Measurements from ENCODE around the gene BEGAIN. TPM values are rescaled to one million over a fixed set of nuclear protein-coding genes. Genes with fewer than 3 reads are reported as not detected.

Gene BEGAIN
- total RNA-seq, 2 donors from 2014 or later: 0.91 to 1.3 TPM

GRCh38 chr14:100577321-100577985 is 9.8 kb downstream of the BEGAIN start:
- Mint-ChIP-seq H3K36me3 (ENCODE audit: low read depth) (no peaks in the 10 kb centered on the region), H3K4me3 (no peak overlapping the region)
- WGBS, 2 experiments (ENCODE audit: insufficient coverage in 1 of 2, insufficient read length in 1 of 2): 91 to 92% methylated on average over 5 to 23 of the region's 23 CpGs

GRCh38 chr14:100576091-100577085 is 10.8 kb downstream of the BEGAIN start:
- H3K4me1 Mint-ChIP-seq: peaks cover 3% of the 10 kb centered on the region
- H3K27ac ChIP-seq (ENCODE audit: low read depth, low read length): no peak overlapping the region
- H3K4me1 ChIP-seq (ENCODE audit: control insufficient read depth, insufficient read depth, low read length): no peaks in the 10 kb centered on the region
- H3K4me3 Mint-ChIP-seq: no peak overlapping the region
- no peak for TF ChIP-seq CTCF (conservative IDR thresholded peaks at IDR 0.05)
- peaks cover 16% of the 10 kb centered on the region for H3K27me3 Mint-ChIP-seq (ENCODE audit: insufficient read depth)
- no peaks in the 10 kb centered on the region for H3K36me3 Mint-ChIP-seq (ENCODE audit: low read depth)
- DNase-seq: peak; percentile 20
- H3K9ac ChIP-seq (ENCODE audit: extremely low read depth, low read length, poor library complexity, severe bottlenecking): no peak overlapping the region
- no peak overlapping the region for H3K4me3 ChIP-seq (ENCODE audit: low read length)
- H3K36me3 ChIP-seq (ENCODE audit: control insufficient read depth, insufficient read depth, low read length): no peaks in the 10 kb centered on the region
- peaks cover 4% of the 10 kb centered on the region for H3K27me3 ChIP-seq (ENCODE audit: control insufficient read depth, insufficient read depth, low read length, poor library complexity, severe bottlenecking)
- 94 to 99% methylated on average over 14 to 26 of the region's 26 CpGs for WGBS, 2 experiments (ENCODE audit: insufficient coverage in 1 of 2, insufficient read length in 1 of 2)
- no peak overlapping the region for H3K27ac Mint-ChIP-seq
- no peaks in the 10 kb centered on the region for H3K9me3 ChIP-seq (ENCODE audit: control insufficient read depth, low read length)
- H3K9me3 Mint-ChIP-seq: no peaks in the 10 kb centered on the region

More at GRCh38 chr14:100577321-100577985, 9.8 kb downstream of the BEGAIN start:
- H3K27me3 Mint-ChIP-seq (ENCODE audit: insufficient read depth): peaks cover 7% of the 10 kb centered on the region
- Histone ChIP-seq H3K27ac (ENCODE audit: low read depth, low read length) (no peak overlapping the region), H3K4me1 (ENCODE audit: control insufficient read depth, insufficient read depth, low read length) (no peaks in the 10 kb centered on the region), H3K27me3 (ENCODE audit: control insufficient read depth, insufficient read depth, low read length, poor library complexity, severe bottlenecking) (peaks cover 2% of the 10 kb centered on the region), H3K4me3 (ENCODE audit: low read length) (no peak overlapping the region), H3K36me3 (ENCODE audit: control insufficient read depth, insufficient read depth, low read length) (no peaks in the 10 kb centered on the region), H3K9ac (ENCODE audit: extremely low read depth, low read length, poor library complexity, severe bottlenecking) (no peak overlapping the region), H3K9me3 (ENCODE audit: control insufficient read depth, low read length) (no peaks in the 10 kb centered on the region)
- H3K9me3 Mint-ChIP-seq: no peaks in the 10 kb centered on the region
- DNase-seq: peak; percentile 34
- no peak for TF ChIP-seq CTCF (conservative IDR thresholded peaks at IDR 0.05)
- peaks cover 3% of the 10 kb centered on the region for H3K4me1 Mint-ChIP-seq
- no peak overlapping the region for H3K27ac Mint-ChIP-seq

GRCh38 chr14:100575266-100575995 is 11.8 kb downstream of the BEGAIN start:
- H3K27me3 ChIP-seq (ENCODE audit: control insufficient read depth, insufficient read depth, low read length, poor library complexity, severe bottlenecking): peaks cover 12% of the 10 kb centered on the region
- no peaks in the 10 kb centered on the region for H3K9me3 ChIP-seq (ENCODE audit: control insufficient read depth, low read length)
- peaks cover 3% of the 10 kb centered on the region for H3K4me1 Mint-ChIP-seq
- H3K9me3 Mint-ChIP-seq: no peaks in the 10 kb centered on the region
- no peak overlapping the region for H3K9ac ChIP-seq (ENCODE audit: extremely low read depth, low read length, poor library complexity, severe bottlenecking)
- H3K36me3 ChIP-seq (ENCODE audit: control insufficient read depth, insufficient read depth, low read length): no peaks in the 10 kb centered on the region
- H3K27me3 Mint-ChIP-seq (ENCODE audit: insufficient read depth): peaks cover 26% of the 10 kb centered on the region
- DNase-seq: no peak
- WGBS, 2 experiments (ENCODE audit: insufficient coverage in 1 of 2, insufficient read length in 1 of 2): 92% methylated on average over 8 to 11 of the region's 11 CpGs
- no peak for TF ChIP-seq CTCF (conservative IDR thresholded peaks at IDR 0.05)
- H3K4me1 ChIP-seq (ENCODE audit: control insufficient read depth, insufficient read depth, low read length): no peaks in the 10 kb centered on the region
- H3K27ac Mint-ChIP-seq: no peak overlapping the region
- H3K4me3 Mint-ChIP-seq: no peak overlapping the region
- no peaks in the 10 kb centered on the region for H3K36me3 Mint-ChIP-seq (ENCODE audit: low read depth)
- no peak overlapping the region for H3K27ac ChIP-seq (ENCODE audit: low read depth, low read length)
- H3K4me3 ChIP-seq (ENCODE audit: low read length): no peak overlapping the region
